PC-3 (cell line): ENCODE results near the gene SEPTIN5. TPM values are rescaled to one million over a fixed set of nuclear protein-coding genes. Genes with fewer than 3 reads are reported as not detected.

Experiments used
- ATAC-seq: fragments of 200-7000 bp; cut with Tn5 transposase; 2 replicates; pipeline ENCODE4 v1.9.1; 2020; ENCODE audit warnings: mild to moderate bottlenecking, moderate library complexity
- BruUV-seq: library from RNA; stranded (reverse); fragments of 400-500 nt; replicated peaks from 2 replicates; lab custom pipeline; 2021; lab: Mats Ljungman, UMichigan
- CTCF ChIA-PET: fragments of 300-600 bp; sonication (Branson Sonifier 250); formaldehyde crosslinking; loops from one replicate; lab custom pipeline; 2022; ENCODE audit warnings: antibody characterized with exemption; lab: Charles Lee
- POLR2A ChIA-PET: fragments of 300-600 bp; sonication (Branson Sonifier 250); formaldehyde crosslinking; loops from one replicate; lab custom pipeline; 2022; ENCODE audit warnings: antibody characterized with exemption; ENCODE audit not compliant: unreplicated experiment; lab: Charles Lee
- DNase-seq: peaks from one replicate; pipeline ENCODE4 v3.0.0-alpha.2; 2015
- H2AFZ ChIP-seq: fragments of 300-600 bp; sonication (generic); 2 replicates; pipeline ENCODE4 v1.6.0; 2016; ENCODE audit warnings: antibody characterized with exemption, low read length
- H3F3A ChIP-seq: fragments of 300-600 bp; sonication (generic); one replicate; pipeline ENCODE4 v1.6.0; 2017; ENCODE audit warnings: antibody characterized with exemption, low read length, control low read depth, mild to moderate bottlenecking; ENCODE audit not compliant: unreplicated experiment
- H3K27ac ChIP-seq: fragments of 300-600 bp; sonication (generic); 2 replicates; pipeline ENCODE4 v1.5.1; 2016; ENCODE audit warnings: mild to moderate bottlenecking, low read length
- H3K27me3 ChIP-seq: fragments of 300-600 bp; sonication (generic); 2 replicates; pipeline ENCODE4 v1.6.1; 2016; ENCODE audit warnings: low read length, mixed read lengths
- H3K36me3 ChIP-seq: fragments of 300-600 bp; sonication (generic); 2 replicates; pipeline ENCODE4 v1.6.1; 2016; ENCODE audit warnings: low read depth, mixed run types, low read length, mixed read lengths
- H3K4me1 ChIP-seq: fragments of 300-600 bp; sonication (generic); 2 replicates; pipeline ENCODE4 v1.5.1; 2016; ENCODE audit warnings: low read length; ENCODE audit not compliant: insufficient read depth
- H3K4me2 ChIP-seq: fragments of 300-600 bp; sonication (generic); 2 replicates; pipeline ENCODE4 v1.6.0; 2016; ENCODE audit warnings: low read length
- H3K4me3 ChIP-seq: fragments of 300-600 bp; sonication (generic); 2 replicates; pipeline ENCODE4 v1.5.1; 2016; ENCODE audit warnings: mild to moderate bottlenecking, low read length, mixed read lengths
- H3K79me2 ChIP-seq: fragments of 300-600 bp; sonication (generic); 2 replicates; pipeline ENCODE4 v1.6.1; 2017; ENCODE audit warnings: low read length, mixed read lengths
- H3K9ac ChIP-seq: fragments of 300-600 bp; sonication (generic); 2 replicates; pipeline ENCODE4 v1.6.0; 2016; ENCODE audit warnings: mild to moderate bottlenecking, low read length
- H3K9me2 ChIP-seq: fragments of 300-600 bp; sonication (generic); replicated peaks from 2 replicates; pipeline ENCODE4 v1.6.1; 2016; ENCODE audit warnings: mixed run types, low read length, mixed read lengths
- H3K9me3 ChIP-seq: fragments of 300-600 bp; sonication (generic); 2 replicates; pipeline ENCODE4 v1.6.1; 2016; ENCODE audit warnings: low read length, mixed read lengths
- H4K20me1 ChIP-seq: fragments of 300-600 bp; sonication (generic); 2 replicates; pipeline ENCODE4 v1.6.1; 2016; ENCODE audit warnings: low read length, mixed read lengths
- CTCF ChIP-seq: fragments of 300-600 bp; sonication (generic); conservative IDR thresholded peaks from 2 replicates; pipeline ENCODE4 v1.5.1; 2017; ENCODE audit warnings: antibody characterized with exemption, low read depth, mild to moderate bottlenecking, low read length
- EZH2 ChIP-seq: fragments of 300-600 bp; sonication (generic); IDR thresholded peaks from one replicate; pipeline ENCODE4 v1.6.1; 2017; ENCODE audit warnings: antibody characterized with exemption, mild to moderate bottlenecking, low read length; ENCODE audit not compliant: unreplicated experiment
- EZH2phosphoT487 ChIP-seq: fragments of 300-600 bp; sonication (generic); IDR thresholded peaks from 2 replicates; pipeline ENCODE4 v1.6.1; 2018; ENCODE audit warnings: mild to moderate bottlenecking, antibody characterized with exemption, low read length, borderline replicate concordance
- intact Hi-C: fragments of 100-400 bp; cut with micrococcal nuclease; formaldehyde crosslinking; loops from 2 replicates; pipeline ENCODE4 v1.9.0; 2023
- total RNA-seq: library from RNA; depleted of rRNA; stranded (reverse); fragments of >200 nt; gene quantifications from 2 replicates; pipeline ENCODE4 v1.2.3, GENCODE V29; 2014

SEPTIN5 gene
- total RNA-seq, 1 experiment from 2014 or later = 27.5 TPM

- CTCF ChIA-PET = no interaction called here
- Histone ChIP-seq H3K4me2 (no peak overlapping the region), H3F3A (no peaks in the 10 kb centered on the region), H3K4me3 (no peak overlapping the region), H4K20me1 (no peaks in the 10 kb centered on the region), H2AFZ (no peak overlapping the region), H3K9ac (no peak overlapping the region), H3K9me2 (no peaks in the 10 kb centered on the region), H3K27ac (no peak overlapping the region), H3K4me1 (peaks cover 9% of the 10 kb centered on the region), H3K9me3 (no peaks in the 10 kb centered on the region), H3K36me3 (no peaks in the 10 kb centered on the region), H3K79me2 (no peaks in the 10 kb centered on the region), H3K27me3 (no peaks in the 10 kb centered on the region)
- no TSS peak for BruUV-seq
- POLR2A ChIA-PET = no interaction called here
- ATAC-seq = no peak
- DNase-seq = no peak
- TF ChIP-seq CTCF = no peak
- no peak for TF ChIP-seq EZH2
- TF ChIP-seq EZH2phosphoT487 = no peak
- intact Hi-C loops = no loop called here
Measured at GRCh38 chr22:19687561-19688300, 26.6 kb upstream of the SEPTIN5 start.

GRCh38 chr22:19688301-19689290, 25.7 kb upstream of the SEPTIN5 start:
- no peak for ATAC-seq
- CTCF ChIA-PET = interaction anchor here (0.5 kb wide), 1 partner anchor 26 kb away, joined by 4 read pairs; no protein-coding TSS in a partner anchor

More at GRCh38 chr22:19688301-19689290, 25.7 kb upstream of the SEPTIN5 start:
- Histone ChIP-seq H3K4me3 (no peak overlapping the region), H4K20me1 (no peaks in the 10 kb centered on the region), H2AFZ (no peak overlapping the region), H3K27me3 (no peaks in the 10 kb centered on the region), H3K36me3 (no peaks in the 10 kb centered on the region), H3F3A (no peaks in the 10 kb centered on the region), H3K9me3 (no peaks in the 10 kb centered on the region), H3K79me2 (no peaks in the 10 kb centered on the region), H3K4me2 (no peak overlapping the region), H3K9ac (no peak overlapping the region), H3K4me1 (peaks cover 9% of the 10 kb centered on the region), H3K27ac (no peak overlapping the region), H3K9me2 (no peaks in the 10 kb centered on the region)
- no peak for DNase-seq
- no TSS peak for BruUV-seq
- POLR2A ChIA-PET = no interaction called here
- intact Hi-C loops = no loop called here
- TF ChIP-seq EZH2phosphoT487 (no peak), CTCF (no peak), EZH2 (no peak)
